HG02970 (cell line): ENCODE results near the gene GPC6.

Source experiments
- ATAC-seq: cut with Tn5 transposase; IDR thresholded peaks from one replicate; pipeline ENCODE4 v1.9.1; 2021; ENCODE audit warnings: mild to moderate bottlenecking, moderate library complexity, moderate number of reproducible peaks; ENCODE audit not compliant: unreplicated experiment, low FRiP score

The GPC6 gene

GRCh38 chr13:94322925-94323763 lies 1096.5 kb downstream of the GPC6 start:
- ATAC-seq, result no peak

- ATAC-seq, result no peak
These were observed 1097.5 kb downstream of the GPC6 start for GRCh38 chr13:94323764-94324758.

GRCh38 chr13:94324767-94325540 lies 1098.3 kb downstream of the GPC6 start:
- ATAC-seq, result no peak

GRCh38 chr13:94325650-94326049 lies 1099.0 kb downstream of the GPC6 start:
- no peak for ATAC-seq

- ATAC-seq, result peak; percentile 56
These were observed 1100.7 kb downstream of the GPC6 start for GRCh38 chr13:94327318-94327717.

GRCh38 chr13:94328381-94329041 lies 1101.9 kb downstream of the GPC6 start:
- ATAC-seq, result no peak

- ATAC-seq, result no peak
These were observed 1102.7 kb downstream of the GPC6 start for GRCh38 chr13:94329277-94329676.

- no peak for ATAC-seq
These were observed 1103.3 kb downstream of the GPC6 start for GRCh38 chr13:94329754-94330551.

- no peak for ATAC-seq
These were observed 1104.0 kb downstream of the GPC6 start for GRCh38 chr13:94330552-94331071.

GRCh38 chr13:94331281-94331680 lies 1104.7 kb downstream of the GPC6 start:
- no peak for ATAC-seq

- ATAC-seq, result no peak
These were observed 1105.9 kb downstream of the GPC6 start for GRCh38 chr13:94332359-94333096.

GRCh38 chr13:94333131-94333820 lies 1106.7 kb downstream of the GPC6 start:
- no peak for ATAC-seq

- ATAC-seq, result no peak
These were observed 1109.3 kb downstream of the GPC6 start for GRCh38 chr13:94335761-94336526.

- ATAC-seq, result no peak
These were observed 1112.6 kb downstream of the GPC6 start for GRCh38 chr13:94339116-94339687.

- ATAC-seq, result no peak
These were observed 1116.0 kb downstream of the GPC6 start for GRCh38 chr13:94342436-94343242.

- no peak for ATAC-seq
These were observed 1116.6 kb downstream of the GPC6 start for GRCh38 chr13:94343243-94343585.
